HG02798 (cell line): Measurements from ENCODE around the gene ARHGAP1.
"Not testable (repeated sequence)": the region's sequence is repeated elsewhere in the genome, so short reads cannot be mapped to it uniquely, and the experiment has no call there.

Experiments used
- ATAC-seq: cut with Tn5 transposase; IDR thresholded peaks from one replicate; pipeline ENCODE4 v1.9.1; 2021; ENCODE audit warnings: mild to moderate bottlenecking; ENCODE audit not compliant: unreplicated experiment, poor library complexity

The ARHGAP1 gene

GRCh38 chr11:46675949-46676348, 24.5 kb downstream of the ARHGAP1 start:
- ATAC-seq, result no peak

GRCh38 chr11:46675288-46675851, 25.0 kb downstream of the ARHGAP1 start:
- no peak for ATAC-seq

DNA sequence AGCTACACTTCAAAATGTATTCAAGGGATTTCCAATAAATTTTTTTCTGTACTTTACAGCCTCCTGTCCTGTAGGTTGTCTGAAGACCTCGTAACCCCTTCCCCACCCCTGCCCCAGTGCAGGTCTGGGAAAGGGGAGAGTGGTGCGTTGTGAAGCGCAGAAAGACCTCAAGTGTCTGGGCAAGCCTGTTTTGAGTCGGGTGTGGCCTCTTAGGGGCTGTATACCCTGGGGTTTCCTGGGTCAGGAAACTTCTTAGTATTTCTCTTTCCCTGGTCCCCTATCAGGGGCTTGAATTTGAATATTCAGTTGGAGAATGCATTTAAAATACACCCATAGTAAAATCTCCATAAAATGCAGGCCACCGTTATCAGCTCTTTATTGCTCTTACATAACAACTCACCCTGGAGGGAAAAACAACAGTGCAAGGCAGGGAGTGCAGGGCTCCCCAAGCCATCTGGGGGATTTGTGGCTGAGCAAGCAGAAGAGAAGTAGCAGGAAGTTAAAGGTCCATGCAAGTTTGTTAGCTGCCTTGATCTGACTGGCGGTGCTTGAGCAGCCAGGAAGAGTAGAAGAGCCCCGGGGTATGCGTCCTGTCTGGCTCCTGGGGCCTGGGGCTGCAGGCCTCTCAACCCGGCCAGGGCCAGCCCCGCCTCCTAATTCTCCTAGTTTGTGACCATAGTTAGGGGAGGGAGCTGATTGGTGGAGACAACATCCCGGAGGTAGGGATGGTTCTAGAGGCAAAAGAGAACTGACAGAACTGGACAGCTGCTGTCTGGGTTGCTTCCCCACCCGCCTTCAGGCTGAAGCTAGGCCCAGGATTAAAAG, 25.7 kb downstream of the ARHGAP1 start:
- ATAC-seq, result no peak

DNA sequence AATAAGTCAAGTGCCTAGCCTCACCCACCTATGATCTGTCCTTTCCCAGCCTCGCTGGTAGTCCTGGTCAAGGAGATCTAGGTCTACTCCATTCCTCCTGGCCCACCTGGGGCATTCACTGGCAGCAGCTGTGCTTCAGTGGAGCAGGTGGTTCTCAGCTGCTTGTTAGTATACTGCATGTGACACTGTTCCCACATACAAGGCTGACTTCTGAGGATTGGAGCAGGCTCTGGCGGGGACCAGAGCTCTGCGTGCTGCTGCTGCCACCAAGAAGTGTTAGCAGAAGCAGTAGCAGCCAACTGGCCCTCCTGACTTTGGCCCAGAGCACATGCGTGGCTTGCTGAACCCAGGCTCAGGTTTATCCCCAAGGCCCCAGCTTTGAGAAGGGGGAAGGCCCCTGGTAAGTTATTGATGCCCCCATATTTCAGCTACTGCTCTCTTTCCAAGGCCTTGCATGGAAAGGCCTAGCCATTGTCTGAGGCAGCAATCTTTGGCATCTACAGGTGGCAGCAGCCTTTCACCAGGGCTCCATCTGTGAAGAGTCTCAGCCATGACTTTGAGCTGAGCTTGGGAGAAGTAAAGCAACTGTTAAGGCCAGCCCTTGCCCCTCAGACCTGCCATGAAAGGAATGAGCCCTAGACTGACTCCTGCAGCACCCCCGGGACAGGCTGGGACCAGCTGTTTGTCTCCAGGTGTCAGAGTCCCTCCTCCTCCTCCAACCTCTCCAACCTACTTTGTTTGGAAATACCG, 26.5 kb downstream of the ARHGAP1 start:
- no peak for ATAC-seq

- ATAC-seq, result no peak
These were observed 28.0 kb downstream of the ARHGAP1 start for GRCh38 chr11:46672381-46672839.

DNA sequence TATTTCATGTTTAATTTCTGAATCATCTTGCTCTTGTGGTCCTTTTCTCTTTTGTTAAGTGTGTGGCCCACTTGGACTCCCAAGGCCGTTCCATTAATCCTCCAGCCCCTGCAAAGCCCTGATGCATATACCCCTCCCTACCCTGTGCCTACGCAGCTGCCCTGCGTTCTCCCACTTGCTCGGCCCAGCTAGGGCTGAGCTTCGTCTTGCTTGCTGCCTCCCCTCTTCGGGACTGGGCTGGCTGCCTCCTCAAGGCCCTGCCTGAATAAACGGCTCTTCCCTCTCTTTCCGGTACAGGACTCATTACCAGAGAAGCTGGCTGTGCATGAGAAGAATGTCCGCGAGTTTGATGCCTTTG, 28.5 kb downstream of the ARHGAP1 start:
- ATAC-seq, result no peak

DNA sequence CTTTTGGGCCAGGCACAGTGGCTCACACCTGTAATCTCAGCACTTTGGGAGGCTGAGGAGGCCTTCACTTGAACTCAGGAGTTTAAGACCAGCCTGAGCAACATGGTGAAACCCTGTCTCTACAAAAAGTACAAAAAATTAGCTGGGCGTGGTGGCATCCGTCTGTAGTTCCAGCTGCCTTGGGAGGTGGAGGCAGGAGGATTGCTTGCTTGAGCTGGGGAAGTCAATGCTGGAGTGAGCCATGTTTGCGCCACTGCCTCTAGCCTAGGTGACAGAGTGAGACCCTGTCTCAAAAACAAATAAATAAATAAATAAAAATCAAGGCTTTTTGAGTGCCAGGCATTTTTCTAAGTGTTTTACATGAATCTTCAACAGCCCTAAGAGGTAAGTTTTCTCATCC, 29.9 kb downstream of the ARHGAP1 start:
- not testable (repeated sequence) for ATAC-seq

DNA sequence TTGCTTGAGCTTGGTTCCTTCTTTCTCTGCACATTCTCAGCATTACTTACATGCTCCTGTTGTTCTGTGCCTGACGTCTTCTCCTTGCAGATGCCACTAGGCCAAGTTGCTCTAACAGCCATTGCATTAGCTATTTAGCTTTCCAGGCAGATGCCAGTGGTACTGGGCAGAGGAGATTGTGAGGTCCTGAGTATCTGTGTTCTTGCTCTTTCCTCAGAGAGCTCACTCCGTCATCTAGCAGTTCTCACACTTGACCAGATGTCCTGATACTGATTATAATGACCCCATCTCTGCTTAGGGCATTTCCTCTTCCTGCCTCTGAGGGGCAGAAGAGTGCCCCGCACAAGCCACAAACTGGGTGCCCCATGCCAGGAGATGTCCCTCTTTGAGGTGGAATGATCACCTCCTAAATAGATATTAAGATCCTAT, 30.7 kb downstream of the ARHGAP1 start:
- no peak for ATAC-seq

DNA sequence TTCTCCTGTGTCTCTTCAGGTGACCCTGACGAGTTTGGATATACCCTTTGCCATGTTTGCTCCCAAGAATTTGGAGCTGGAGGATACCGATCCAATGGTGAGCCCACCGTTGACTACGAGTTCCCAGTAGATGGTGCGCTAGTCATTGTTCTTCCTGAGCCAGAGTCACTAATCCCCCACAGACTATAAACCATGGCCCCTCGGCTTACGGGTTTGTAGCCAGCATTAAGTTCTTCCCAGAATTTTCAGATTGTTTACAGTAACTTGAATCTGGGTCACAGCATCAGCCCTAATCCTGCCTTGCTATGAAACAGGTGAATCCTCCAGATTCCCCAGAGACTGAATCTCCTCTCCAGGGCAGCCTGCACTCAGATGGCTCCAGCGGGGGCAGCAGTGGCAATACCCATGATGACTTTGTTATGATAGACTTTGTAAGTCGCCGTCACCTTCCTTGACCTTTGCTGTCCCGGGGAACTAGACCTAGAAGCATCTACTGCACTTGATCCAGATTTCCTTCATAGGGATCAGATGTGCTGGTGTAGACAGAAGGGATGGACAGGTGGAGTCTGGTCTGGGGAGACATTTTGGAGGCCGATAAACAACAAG, 31.8 kb downstream of the ARHGAP1 start:
- no peak for ATAC-seq

GRCh38 chr11:46667043-46667481, 33.4 kb downstream of the ARHGAP1 start:
- no peak for ATAC-seq

GRCh38 chr11:46666516-46666915, 33.9 kb downstream of the ARHGAP1 start:
- no peak for ATAC-seq

DNA sequence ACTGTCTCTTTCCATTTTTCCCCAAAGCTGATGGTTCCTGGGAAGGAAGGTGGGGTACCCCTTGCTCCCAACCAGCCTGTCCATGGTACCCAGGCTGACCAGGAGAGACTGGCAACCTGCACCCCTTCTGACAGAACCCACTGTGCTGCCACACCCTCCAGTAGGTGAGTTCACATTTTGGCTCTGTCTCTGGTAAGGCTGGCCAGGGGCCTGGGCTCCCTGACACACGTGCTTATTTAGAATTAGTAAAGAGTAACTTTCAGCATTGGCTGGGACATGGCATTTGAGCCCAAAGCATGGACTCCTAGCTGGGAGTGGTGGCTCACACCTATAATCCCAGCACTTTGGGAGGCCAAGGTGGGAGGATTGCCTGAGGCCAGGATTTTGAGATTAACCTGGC, 35.1 kb downstream of the ARHGAP1 start:
- ATAC-seq, result no peak

DNA sequence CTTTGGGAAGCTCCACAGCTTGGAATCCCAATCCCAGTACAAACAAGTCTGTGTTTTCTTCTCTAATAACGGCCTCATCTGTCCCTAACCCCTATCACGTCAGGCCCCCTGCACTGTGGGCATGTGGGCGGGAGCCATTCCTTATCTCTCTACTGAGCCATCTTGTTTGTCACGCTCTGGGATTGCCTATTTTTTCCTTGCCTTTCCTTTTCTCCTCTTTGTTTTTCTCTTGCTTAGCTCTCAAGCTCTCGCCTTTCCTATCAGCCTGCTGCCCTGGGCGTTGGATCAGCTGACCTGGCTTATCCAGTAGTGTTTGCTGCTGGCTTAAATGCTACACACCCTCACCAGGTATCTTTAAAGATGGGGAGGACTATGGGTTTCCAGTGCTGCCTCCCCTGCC, 35.8 kb downstream of the ARHGAP1 start:
- ATAC-seq, result no peak

- ATAC-seq, result no peak
These were observed 37.0 kb downstream of the ARHGAP1 start for GRCh38 chr11:46663277-46663940.

- no peak for ATAC-seq
These were observed 38.1 kb downstream of the ARHGAP1 start for GRCh38 chr11:46662366-46662765.

GRCh38 chr11:46661836-46662235, 38.6 kb downstream of the ARHGAP1 start:
- no peak for ATAC-seq

- ATAC-seq, result no peak
These were observed 40.5 kb downstream of the ARHGAP1 start for GRCh38 chr11:46659908-46660307.

GRCh38 chr11:46658259-46658658, 42.2 kb downstream of the ARHGAP1 start:
- ATAC-seq, result no peak

- no peak for ATAC-seq
These were observed 43.2 kb downstream of the ARHGAP1 start for GRCh38 chr11:46657186-46657585.

- ATAC-seq, result no peak
These were observed 44.8 kb downstream of the ARHGAP1 start for GRCh38 chr11:46655631-46656030.
